ENCODE data around the gene HERC2.

Gene HERC2

DNA sequence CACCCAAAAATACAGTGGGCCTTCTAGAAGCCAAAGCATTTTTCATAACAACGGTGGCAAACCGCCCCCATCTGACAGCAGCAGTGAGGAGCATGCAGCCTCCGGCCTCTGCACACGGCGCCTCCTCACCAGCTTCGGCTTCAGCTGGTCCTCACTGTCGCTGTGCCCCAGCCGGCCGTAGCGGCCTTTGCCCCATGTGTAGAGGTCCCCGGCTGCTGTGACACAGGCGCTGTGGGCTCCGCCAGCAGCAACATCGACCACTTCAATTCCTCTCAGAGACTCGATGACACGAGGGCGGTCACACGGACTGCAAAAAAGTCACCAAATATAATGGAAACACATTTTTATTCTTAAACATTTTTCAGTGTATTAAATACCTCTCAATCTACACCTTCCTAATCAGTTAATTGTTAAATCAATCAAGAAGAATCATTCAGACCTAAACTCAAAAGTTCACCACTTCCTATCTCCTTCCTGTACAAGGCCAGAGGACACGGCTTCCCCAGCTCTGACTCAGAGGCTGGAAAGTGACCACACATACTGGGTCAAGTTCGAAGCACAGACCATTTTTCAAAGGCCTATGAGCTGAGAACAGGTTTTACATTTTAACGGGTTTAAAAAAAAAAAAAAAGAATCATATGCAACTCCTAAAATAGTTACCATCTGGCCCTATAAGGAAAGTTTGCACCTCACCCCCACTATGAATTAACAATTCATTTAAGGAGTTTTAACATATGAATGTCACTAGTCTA, 189.3 kb downstream of the HERC2 start:
- TF ChIP-seq CTCF (conservative IDR thresholded peaks at IDR 0.05; ENCODE audit: low read length), result no peak
- peak; percentile 51 for DNase-seq (ENCODE audit: low read depth)
- H3K4me3 ChIP-seq (ENCODE audit: low read length), result no peak overlapping the region

GRCh38 chr15:28131946-28132345, 190.0 kb downstream of the HERC2 start:
- DNase-seq (ENCODE audit: low read depth), result no peak
- no peak overlapping the region for H3K4me3 ChIP-seq (ENCODE audit: low read length)
- TF ChIP-seq CTCF (conservative IDR thresholded peaks at IDR 0.05; ENCODE audit: low read length), result no peak

- no peak for TF ChIP-seq CTCF (conservative IDR thresholded peaks at IDR 0.05; ENCODE audit: low read length)
- no peak overlapping the region for H3K4me3 ChIP-seq (ENCODE audit: low read length)
- no peak for DNase-seq (ENCODE audit: low read depth)
Measured at GRCh38 chr15:28131400-28131799, 190.6 kb downstream of the HERC2 start.

- no peak overlapping the region for H3K4me3 ChIP-seq (ENCODE audit: low read length)
- DNase-seq (ENCODE audit: low read depth), result no peak
- TF ChIP-seq CTCF (conservative IDR thresholded peaks at IDR 0.05; ENCODE audit: low read length), result no peak
Measured at GRCh38 chr15:28130651-28131050, 191.3 kb downstream of the HERC2 start.

DNA sequence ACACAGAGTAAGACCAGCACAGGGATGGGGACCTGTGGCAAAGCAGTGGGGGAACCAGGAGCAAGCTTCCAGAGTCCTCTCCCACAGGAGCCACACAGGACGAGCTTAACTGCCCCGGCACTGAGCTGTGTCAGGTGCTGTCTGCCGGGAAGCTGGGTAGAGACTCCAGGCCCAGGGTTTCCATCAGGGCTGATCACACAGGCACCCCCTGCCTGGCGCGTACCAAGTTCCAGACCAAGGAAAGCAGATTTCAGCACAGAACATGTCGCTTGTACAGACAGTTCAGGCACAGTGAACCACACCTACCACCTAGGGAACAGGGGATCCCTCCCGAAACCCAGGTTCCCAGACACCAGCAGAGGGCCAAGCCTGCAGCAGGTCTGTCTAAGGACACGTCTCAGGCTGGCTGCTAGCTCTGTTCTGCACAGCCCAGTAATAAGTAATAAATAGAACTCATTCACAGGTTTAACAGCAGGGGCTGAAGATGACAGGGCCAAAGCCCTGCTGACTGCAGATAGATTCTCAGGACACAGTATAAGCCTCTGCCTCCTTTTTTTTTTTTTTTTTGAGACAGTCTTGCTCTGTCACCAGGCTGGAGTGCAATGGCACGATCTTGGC, 192.6 kb downstream of the HERC2 start:
- DNase-seq (ENCODE audit: low read depth), result no peak
- no peak for TF ChIP-seq CTCF (conservative IDR thresholded peaks at IDR 0.05; ENCODE audit: low read length)
- no peak overlapping the region for H3K4me3 ChIP-seq (ENCODE audit: low read length)

DNA sequence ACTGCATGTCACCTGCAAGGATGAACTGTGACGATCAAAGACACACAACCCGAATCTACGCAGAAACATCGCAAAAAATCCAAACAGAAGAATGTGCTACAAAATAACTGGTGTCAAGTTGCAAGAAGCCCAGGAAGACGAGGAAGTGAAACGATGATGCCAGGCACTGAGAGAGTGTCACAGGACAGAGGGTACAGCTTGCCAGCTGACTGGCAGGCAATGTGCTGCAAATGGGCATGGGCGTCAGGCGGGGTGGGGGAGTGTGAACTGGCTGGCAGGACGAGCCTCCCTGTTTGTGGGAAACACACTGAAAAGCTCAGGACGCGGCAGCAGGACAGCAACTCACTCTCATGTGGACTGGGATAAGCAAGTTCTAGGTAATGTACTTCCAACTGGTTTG, 193.9 kb downstream of the HERC2 start:
- TF ChIP-seq CTCF (conservative IDR thresholded peaks at IDR 0.05; ENCODE audit: low read length), result no peak
- DNase-seq (ENCODE audit: low read depth), result no peak

DNA sequence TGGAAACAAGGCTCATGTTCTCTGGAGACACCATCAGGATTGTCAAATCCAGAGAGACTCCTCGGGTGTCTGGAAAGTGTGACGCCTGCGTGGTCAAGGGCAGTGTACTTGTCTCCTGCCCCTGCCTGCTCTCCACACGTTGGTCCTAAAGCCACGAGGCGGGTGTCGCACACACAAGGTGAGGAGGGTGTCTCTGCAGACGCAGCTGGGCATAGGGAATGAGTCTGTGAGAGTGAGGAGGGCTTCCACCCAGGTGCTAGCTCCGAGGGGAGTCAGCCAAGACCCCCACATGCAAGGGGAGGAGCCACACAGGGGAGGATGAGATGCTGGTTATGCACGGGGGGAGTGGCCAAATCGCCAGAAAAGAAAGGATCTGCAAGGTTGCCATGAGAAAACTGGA, 194.9 kb downstream of the HERC2 start:
- DNase-seq (ENCODE audit: low read depth), result no peak
- no peak for TF ChIP-seq CTCF (conservative IDR thresholded peaks at IDR 0.05; ENCODE audit: low read length)
- no peak overlapping the region for H3K4me3 ChIP-seq (ENCODE audit: low read length)

More for the DNA sequence above, 193.9 kb downstream of the HERC2 start:
- H3K4me3 ChIP-seq (ENCODE audit: low read length), result no peak overlapping the region

Measured in AG10803 (cell line).